Activated CD4-positive, alpha-beta T cell treated with anti-CD3 and anti-CD28 coated beads for 36 hours (primary cell): ENCODE data around the gene USP28. TPM values are rescaled to one million over a fixed set of nuclear protein-coding genes. Genes with fewer than 3 reads are reported as not detected.

ENCODE experiments used
- ATAC-seq: fragments of 200-7000 bp; cut with Tn5 transposase; one replicate; pipeline ENCODE4 v1.10.0; 2021; ENCODE audit warnings: mild to moderate bottlenecking, moderate library complexity
- CTCF ChIA-PET: fragments of 350-600 bp; sonication (Branson Sonifier 250); formaldehyde crosslinking; loops from one replicate; lab custom pipeline; 2021; ENCODE audit warnings: antibody characterized with exemption; lab: Charles Lee
- POLR2A ChIA-PET: fragments of 350-600 bp; sonication (Branson Sonifier 250); formaldehyde crosslinking; loops from one replicate; lab custom pipeline; 2021; ENCODE audit warnings: antibody characterized with exemption, inconsistent platforms; lab: Charles Lee
- DNase-seq: peaks from one replicate; pipeline ENCODE4 v3.0.0-alpha.2; 2020
- H3K27ac Mint-ChIP-seq: one replicate; pipeline ENCODE4 v1.8.0; 2021; ENCODE audit warnings: mixed read lengths
- H3K27me3 Mint-ChIP-seq: one replicate; pipeline ENCODE4 v1.8.0; 2021; ENCODE audit warnings: mixed read lengths
- H3K36me3 Mint-ChIP-seq: one replicate; pipeline ENCODE4 v1.8.0; 2021; ENCODE audit warnings: low read depth, mixed read lengths
- H3K4me1 Mint-ChIP-seq: one replicate; pipeline ENCODE4 v1.8.0; 2021; ENCODE audit warnings: mixed read lengths
- H3K4me3 Mint-ChIP-seq: one replicate; pipeline ENCODE4 v1.8.0; 2021; ENCODE audit warnings: mild to moderate bottlenecking, moderate library complexity, mixed read lengths
- H3K9me3 Mint-ChIP-seq: one replicate; pipeline ENCODE4 v1.8.0; 2021; ENCODE audit warnings: low read depth, mixed read lengths
- intact Hi-C, 2 experiments: fragments of 100-400 bp; cut with DNase I in 1 of 2; cut with micrococcal nuclease in 1 of 2; formaldehyde crosslinking; loops; one replicate each; pipeline versions ENCODE4 v1.14.2 to v1.15.1; 2022 to 2024; cut with DNase I, micrococcal nuclease
- total RNA-seq, 2 experiments: library from RNA; stranded (reverse); gene quantifications; one replicate each; pipeline ENCODE4 v1.2.3, GENCODE V29; 2021

Gene USP28
- total RNA-seq, 2 experiments from 2014 or later: 38.6 to 43.9 TPM

DNA sequence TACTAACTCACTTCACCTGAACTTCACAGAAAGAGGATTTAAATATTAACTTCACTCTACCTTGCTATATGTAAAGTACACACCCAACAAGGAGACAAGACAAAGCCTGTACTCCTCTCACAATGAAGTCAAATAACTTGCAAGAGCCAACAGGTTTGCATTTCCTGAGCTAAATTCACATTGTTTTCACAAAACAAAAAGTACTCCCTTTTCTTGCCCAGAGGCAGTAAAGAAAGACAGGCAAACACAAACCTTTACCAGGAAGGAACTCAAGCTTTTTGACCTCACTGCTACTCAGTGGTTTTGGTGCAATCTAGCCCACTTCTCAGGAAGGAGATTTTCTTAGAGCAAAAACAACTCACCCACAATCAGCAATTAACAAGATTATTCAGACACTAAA, 15.7 kb downstream of the USP28 start:
- DNase-seq: no peak
- intact Hi-C loops: no loop called here
- H3K4me1 Mint-ChIP-seq: peaks cover 17% of the 10 kb centered on the region
- no peaks in the 10 kb centered on the region for H3K27me3 Mint-ChIP-seq
- no peak for ATAC-seq
- ChIA-PET POLR2A (no interaction called here), CTCF (no interaction called here)
- no peak overlapping the region for H3K4me3 Mint-ChIP-seq
- no peaks in the 10 kb centered on the region for H3K9me3 Mint-ChIP-seq
- peaks cover 4% of the 10 kb centered on the region for H3K36me3 Mint-ChIP-seq
- no peak overlapping the region for H3K27ac Mint-ChIP-seq

- H3K27me3 Mint-ChIP-seq: no peaks in the 10 kb centered on the region
- ChIA-PET POLR2A (interaction anchor here (0.5 kb wide), 1 partner anchor 377 kb away, joined by 3 read pairs; no protein-coding TSS in a partner anchor), CTCF (interaction anchor here (0.6 kb wide), 2 partner anchors 134 to 138 kb away, joined by 3 read pairs; no protein-coding TSS in a partner anchor)
- intact Hi-C loops: no loop called here
- no peaks in the 10 kb centered on the region for H3K9me3 Mint-ChIP-seq
- H3K4me3 Mint-ChIP-seq: no peak overlapping the region
- DNase-seq (no peak), ATAC-seq (no peak)
- peaks cover 11% of the 10 kb centered on the region for H3K4me1 Mint-ChIP-seq
- peaks cover 4% of the 10 kb centered on the region for H3K36me3 Mint-ChIP-seq
- H3K27ac Mint-ChIP-seq: no peak overlapping the region
These were observed 18.2 kb downstream of the USP28 start for GRCh38 chr11:113856966-113857759.

DNA sequence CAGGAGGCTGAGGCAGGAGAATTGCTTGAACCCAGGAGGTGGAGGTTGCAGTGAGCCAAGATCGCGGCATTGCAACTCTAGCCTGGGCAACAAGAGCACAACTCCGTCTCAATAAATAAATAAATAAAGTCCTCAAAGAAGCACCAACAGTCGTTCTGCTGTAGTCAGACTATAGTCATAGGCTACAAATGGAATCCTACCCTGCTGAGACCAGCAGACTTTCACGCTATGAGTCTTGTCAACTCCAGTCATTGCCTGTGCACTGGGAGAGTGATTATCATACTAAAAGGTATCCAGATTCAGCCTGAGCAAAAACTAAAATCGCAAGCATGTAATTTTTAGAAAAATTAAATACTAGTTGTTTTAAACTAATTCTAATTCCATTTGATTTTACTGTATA, 19.6 kb downstream of the USP28 start:
- CTCF ChIA-PET: no interaction called here
- intact Hi-C loops: no loop called here
- POLR2A ChIA-PET: no interaction called here
- Mint-ChIP-seq H3K4me1 (peaks cover 9% of the 10 kb centered on the region), H3K9me3 (no peaks in the 10 kb centered on the region), H3K27me3 (no peaks in the 10 kb centered on the region), H3K36me3 (peaks cover 11% of the 10 kb centered on the region), H3K4me3 (no peak overlapping the region), H3K27ac (no peak overlapping the region)
- DNase-seq: no peak
- no peak for ATAC-seq

DNA sequence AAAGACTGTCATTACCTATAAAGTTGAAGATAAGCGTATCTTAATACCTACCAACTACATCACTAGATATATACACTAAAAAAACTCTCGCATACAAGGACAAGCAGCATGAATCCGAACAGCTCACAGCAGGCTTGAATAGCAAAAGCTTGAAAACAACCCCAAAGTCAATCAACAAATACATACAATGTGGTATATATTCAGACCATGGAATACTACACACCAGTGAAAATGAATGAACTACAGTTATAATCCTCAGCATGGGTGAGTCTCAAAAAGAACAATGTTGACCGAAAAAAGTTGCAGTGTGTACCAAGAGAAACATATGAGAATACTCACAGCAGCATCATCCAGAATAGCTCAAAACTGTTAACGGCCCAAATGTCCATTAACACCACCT, 25.2 kb downstream of the USP28 start:
- POLR2A ChIA-PET: no interaction called here
- Mint-ChIP-seq H3K4me3 (no peak overlapping the region), H3K27ac (no peak overlapping the region), H3K4me1 (no peaks in the 10 kb centered on the region), H3K9me3 (no peaks in the 10 kb centered on the region), H3K36me3 (peaks cover 25% of the 10 kb centered on the region), H3K27me3 (no peaks in the 10 kb centered on the region)
- intact Hi-C loops: no loop called here
- ATAC-seq (no peak), DNase-seq (no peak)
- CTCF ChIA-PET: no interaction called here

DNA sequence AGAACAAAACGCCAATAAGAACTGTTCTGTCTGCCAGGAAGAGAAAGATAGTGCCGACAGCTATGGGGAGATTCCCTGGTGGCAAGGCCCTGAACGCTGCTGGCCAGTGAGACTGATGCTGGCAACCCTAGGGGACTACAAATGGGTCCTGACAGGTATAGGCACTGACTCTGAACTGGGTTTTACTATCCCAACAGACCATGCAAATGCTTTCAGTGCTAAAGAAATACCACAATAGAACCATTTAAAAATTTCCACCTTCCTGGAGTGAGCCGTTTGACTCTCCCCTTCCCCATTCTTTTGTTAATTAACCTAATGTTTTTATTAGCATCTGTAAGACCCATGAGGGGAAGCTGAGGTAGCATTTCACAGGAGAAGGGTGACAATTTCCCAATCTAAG, 25.7 kb downstream of the USP28 start:
- DNase-seq (no peak), ATAC-seq (no peak)
- Mint-ChIP-seq H3K4me3 (no peak overlapping the region), H3K4me1 (no peaks in the 10 kb centered on the region), H3K27me3 (no peaks in the 10 kb centered on the region), H3K36me3 (peaks cover 25% of the 10 kb centered on the region), H3K27ac (no peak overlapping the region), H3K9me3 (no peaks in the 10 kb centered on the region)
- CTCF ChIA-PET: interaction anchor here (0.6 to 1.2 kb wide), 2 partner anchors 25 to 1485 kb away, joined by 3 to 4 read pairs; no protein-coding TSS in a partner anchor
- intact Hi-C loops: no loop called here
- POLR2A ChIA-PET: no interaction called here

GRCh38 chr11:113847580-113847979, 27.8 kb downstream of the USP28 start:
- Mint-ChIP-seq H3K4me3 (no peak overlapping the region), H3K9me3 (no peaks in the 10 kb centered on the region), H3K27ac (no peak overlapping the region), H3K27me3 (no peaks in the 10 kb centered on the region), H3K36me3 (peaks cover 29% of the 10 kb centered on the region), H3K4me1 (no peaks in the 10 kb centered on the region)
- ChIA-PET CTCF (no interaction called here), POLR2A (no interaction called here)
- intact Hi-C loops: no loop called here
- DNase-seq: no peak
- no peak for ATAC-seq

- Mint-ChIP-seq H3K9me3 (no peaks in the 10 kb centered on the region), H3K27me3 (no peaks in the 10 kb centered on the region), H3K36me3 (peaks cover 29% of the 10 kb centered on the region), H3K4me3 (no peak overlapping the region), H3K27ac (no peak overlapping the region), H3K4me1 (no peaks in the 10 kb centered on the region)
- ChIA-PET POLR2A (no interaction called here), CTCF (no interaction called here)
- intact Hi-C loops: no loop called here
- no peak for ATAC-seq
- DNase-seq: no peak
These were observed 28.3 kb downstream of the USP28 start for GRCh38 chr11:113847111-113847510.

DNA sequence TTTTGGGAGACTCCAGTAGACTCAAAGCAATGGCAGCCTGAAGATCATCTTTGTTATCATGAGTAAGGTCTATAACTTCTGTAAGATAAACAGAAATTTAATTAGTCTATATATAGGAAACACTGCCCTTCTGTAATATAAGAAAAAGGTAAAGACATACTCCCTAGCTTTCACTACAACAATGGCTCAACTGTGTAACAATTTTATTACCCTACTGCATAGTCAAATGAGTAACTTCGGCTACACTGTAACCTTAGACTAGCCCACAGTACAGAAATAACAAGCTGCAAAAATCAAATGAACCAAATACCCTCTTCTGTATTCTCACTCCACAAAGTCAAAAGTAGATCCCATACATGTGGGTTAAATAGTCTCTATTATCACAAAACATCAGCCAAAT, 33.7 kb downstream of the USP28 start:
- no peak for ATAC-seq
- ChIA-PET CTCF (interaction anchor here (0.9 to 1.3 kb wide), 2 partner anchors 24 to 46 kb away, joined by 3 read pairs; no protein-coding TSS in a partner anchor), POLR2A (no interaction called here)
- peaks cover 22% of the 10 kb centered on the region for H3K36me3 Mint-ChIP-seq
- intact Hi-C loops: no loop called here
- peak overlapping the region; percentile 44 for H3K27ac Mint-ChIP-seq
- H3K4me1 Mint-ChIP-seq: no peaks in the 10 kb centered on the region
- H3K4me3 Mint-ChIP-seq: no peak overlapping the region
- H3K27me3 Mint-ChIP-seq: no peaks in the 10 kb centered on the region
- DNase-seq: no peak
- no peaks in the 10 kb centered on the region for H3K9me3 Mint-ChIP-seq

DNA sequence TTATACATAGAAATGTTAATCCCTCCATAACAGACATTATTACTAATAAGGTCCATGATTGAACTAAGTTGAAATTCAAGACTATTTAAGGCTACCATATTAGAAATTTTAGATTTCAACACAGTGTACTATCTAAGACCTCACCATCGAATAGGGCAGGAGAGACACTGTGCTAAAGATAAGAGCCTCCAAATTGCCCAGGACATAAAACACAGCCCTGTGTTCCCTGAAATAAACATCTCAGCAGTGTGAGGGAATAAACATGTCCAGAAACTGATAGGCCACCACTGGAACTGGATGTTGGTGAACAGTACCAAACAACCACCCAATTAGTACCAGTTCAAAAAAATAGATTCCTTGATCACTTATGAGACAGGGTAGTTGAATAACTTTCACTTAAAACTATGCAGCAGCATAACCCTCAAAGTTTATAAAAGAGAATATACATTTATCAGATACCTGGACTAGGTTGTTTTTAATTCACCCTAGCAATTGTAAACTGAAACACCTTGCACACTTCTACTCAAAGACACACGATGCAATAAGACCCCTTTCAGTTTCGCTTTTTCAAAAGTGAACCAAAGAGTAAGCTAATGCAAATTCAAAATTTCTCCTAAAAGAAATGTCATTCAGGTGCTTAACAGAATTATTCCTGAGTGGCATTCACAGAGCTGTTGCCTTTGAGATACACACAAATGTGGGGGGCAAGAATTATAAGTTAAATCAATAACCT, 34.3 kb downstream of the USP28 start:
- no peaks in the 10 kb centered on the region for H3K27me3 Mint-ChIP-seq
- H3K4me1 Mint-ChIP-seq: no peaks in the 10 kb centered on the region
- ATAC-seq (no peak), DNase-seq (no peak)
- no peaks in the 10 kb centered on the region for H3K9me3 Mint-ChIP-seq
- intact Hi-C loops: no loop called here
- ChIA-PET CTCF (interaction anchor here (0.9 to 1.3 kb wide), 2 partner anchors 23 to 45 kb away, joined by 3 read pairs; no protein-coding TSS in a partner anchor), POLR2A (no interaction called here)
- no peak overlapping the region for H3K4me3 Mint-ChIP-seq
- H3K27ac Mint-ChIP-seq: peak overlapping the region; percentile 44
- H3K36me3 Mint-ChIP-seq: peaks cover 21% of the 10 kb centered on the region

DNA sequence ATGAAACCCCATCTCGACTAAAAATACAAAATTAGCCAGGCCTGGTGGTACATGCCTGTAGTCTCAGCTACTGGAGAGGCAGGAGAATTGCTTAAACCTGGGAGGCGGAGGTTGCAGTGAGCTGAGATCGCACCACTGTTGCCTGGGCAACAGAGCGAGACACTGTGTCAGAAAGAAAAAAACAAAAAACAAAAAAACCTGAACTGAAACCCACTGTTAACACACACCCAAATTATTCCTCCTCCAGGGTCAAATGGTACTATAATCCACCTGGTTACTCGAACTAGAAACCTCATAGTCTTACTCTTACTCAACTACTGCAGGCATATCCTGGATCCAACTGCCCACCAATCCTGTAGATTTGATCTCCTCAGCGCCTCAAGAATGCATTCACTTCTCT, 35.5 kb downstream of the USP28 start:
- ATAC-seq (no peak), DNase-seq (no peak)
- H3K27ac Mint-ChIP-seq: no peak overlapping the region
- H3K9me3 Mint-ChIP-seq: no peaks in the 10 kb centered on the region
- ChIA-PET CTCF (interaction anchor here (0.6 kb wide), 2 partner anchors 11 to 109 kb away, joined by 3 read pairs; no protein-coding TSS in a partner anchor), POLR2A (no interaction called here)
- H3K4me1 Mint-ChIP-seq: no peaks in the 10 kb centered on the region
- peaks cover 24% of the 10 kb centered on the region for H3K36me3 Mint-ChIP-seq
- no peaks in the 10 kb centered on the region for H3K27me3 Mint-ChIP-seq
- intact Hi-C loops: no loop called here
- no peak overlapping the region for H3K4me3 Mint-ChIP-seq

DNA sequence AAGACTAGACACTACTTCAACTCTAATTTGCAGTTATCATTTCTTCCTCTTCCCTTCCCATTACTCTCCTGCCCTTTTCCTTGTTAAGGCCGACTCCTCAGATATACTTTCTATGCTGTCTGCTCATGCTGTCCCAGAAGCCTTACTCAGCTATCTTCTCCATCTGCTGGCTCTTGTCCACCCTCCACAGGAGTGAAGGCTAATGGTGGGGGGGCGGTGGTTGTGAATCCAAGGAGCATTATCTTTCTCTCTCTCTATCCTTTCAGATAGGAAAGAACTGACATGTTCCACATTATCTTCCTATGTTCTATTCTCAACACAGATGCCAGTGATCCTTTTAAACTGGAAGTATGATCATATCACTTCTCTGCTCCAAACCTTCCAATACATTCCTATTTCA, 37.4 kb downstream of the USP28 start:
- intact Hi-C loops: no loop called here
- ChIA-PET POLR2A (no interaction called here), CTCF (no interaction called here)
- H3K9me3 Mint-ChIP-seq: no peaks in the 10 kb centered on the region
- DNase-seq (no peak), ATAC-seq (no peak)
- no peaks in the 10 kb centered on the region for H3K4me1 Mint-ChIP-seq
- H3K36me3 Mint-ChIP-seq: peaks cover 19% of the 10 kb centered on the region
- no peak overlapping the region for H3K4me3 Mint-ChIP-seq
- no peaks in the 10 kb centered on the region for H3K27me3 Mint-ChIP-seq
- H3K27ac Mint-ChIP-seq: no peak overlapping the region

GRCh38 chr11:113835306-113835705, 40.1 kb downstream of the USP28 start:
- intact Hi-C loops: no loop called here
- DNase-seq (no peak), ATAC-seq (no peak)
- CTCF ChIA-PET: no interaction called here
- POLR2A ChIA-PET: no interaction called here
- Mint-ChIP-seq H3K4me3 (no peak overlapping the region), H3K4me1 (no peaks in the 10 kb centered on the region), H3K27me3 (no peaks in the 10 kb centered on the region), H3K36me3 (peaks cover 9% of the 10 kb centered on the region), H3K9me3 (no peaks in the 10 kb centered on the region), H3K27ac (no peak overlapping the region)
